Fibroblast of skin of right quadriceps (primary cell): Measurements from ENCODE around the gene LRRC45.
"Not testable (repeated sequence)": the region's sequence is repeated elsewhere in the genome, so short reads cannot be mapped to it uniquely, and the experiment has no call there.

Experiments used
- DNase-seq: peaks from one replicate; pipeline ENCODE4 v3.0.0-alpha.2; 2013

The LRRC45 gene

GRCh38 chr17:82036634-82037091 lies 13.6 kb downstream of the LRRC45 start:
- no peak for DNase-seq

GRCh38 chr17:82037092-82037888 lies 14.2 kb downstream of the LRRC45 start, which contains the start of gene DCXR:
Gene DCXR, minus strand, starts transcription at chr17:82037697. Its CDS starts 15 bp downstream, at chr17:82037682.
- DNase-seq: peak; percentile 95

- DNase-seq: no peak
Measured at GRCh38 chr17:82037889-82038195, 14.7 kb downstream of the LRRC45 start.

- DNase-seq: not testable (repeated sequence)
Measured at GRCh38 chr17:82038796-82039409, 15.8 kb downstream of the LRRC45 start.

GRCh38 chr17:82039695-82040299 lies 16.7 kb downstream of the LRRC45 start:
- no peak for DNase-seq

- DNase-seq: no peak
Measured at GRCh38 chr17:82041144-82041814, 18.2 kb downstream of the LRRC45 start.

GRCh38 chr17:82042649-82043048 lies 19.5 kb downstream of the LRRC45 start:
- no peak for DNase-seq

GRCh38 chr17:82043507-82043906 lies 20.4 kb downstream of the LRRC45 start:
- DNase-seq: no peak

- DNase-seq: no peak
Measured at GRCh38 chr17:82045936-82046484, 22.9 kb downstream of the LRRC45 start.

GRCh38 chr17:82046903-82047302 lies 23.8 kb downstream of the LRRC45 start:
- no peak for DNase-seq

GRCh38 chr17:82047379-82047778 lies 24.3 kb downstream of the LRRC45 start:
- no peak for DNase-seq

- DNase-seq: no peak
Measured at GRCh38 chr17:82047914-82048570, 24.9 kb downstream of the LRRC45 start.

GRCh38 chr17:82048571-82048971 lies 25.5 kb downstream of the LRRC45 start:
- DNase-seq: no peak

- DNase-seq: no peak
Measured at GRCh38 chr17:82049106-82049505, 26.0 kb downstream of the LRRC45 start.

GRCh38 chr17:82049521-82049971 lies 26.4 kb downstream of the LRRC45 start:
- DNase-seq: no peak

GRCh38 chr17:82050152-82050760 lies 27.2 kb downstream of the LRRC45 start:
- DNase-seq: no peak

- DNase-seq: no peak
Measured at GRCh38 chr17:82050761-82051641, 27.9 kb downstream of the LRRC45 start.

- peak; percentile 37 for DNase-seq
Measured at GRCh38 chr17:82051776-82052637, 28.9 kb downstream of the LRRC45 start, which contains the start of the genes GPS1 and RFNG. Gene GPS1, plus strand, starts transcription at chr17:82051898. Its CDS starts 34 bp downstream, at chr17:82051932. Gene RFNG, minus strand, starts transcription at chr17:82051811. Its CDS starts 45 bp downstream, at chr17:82051766.

- no peak for DNase-seq
Measured at GRCh38 chr17:82052638-82053059, 29.5 kb downstream of the LRRC45 start.

GRCh38 chr17:82053130-82053529 lies 30.0 kb downstream of the LRRC45 start:
- no peak for DNase-seq
